Measurements from ENCODE around the gene SULT1C2. TPM values are rescaled to one million over a fixed set of nuclear protein-coding genes. Genes with fewer than 3 reads are reported as not detected.
"Not testable (repeated sequence)": the region's sequence is repeated elsewhere in the genome, so short reads cannot be mapped to it uniquely, and the experiment has no call there.

Gene SULT1C2
- total RNA-seq, 1 donor, result not detected

DNA sequence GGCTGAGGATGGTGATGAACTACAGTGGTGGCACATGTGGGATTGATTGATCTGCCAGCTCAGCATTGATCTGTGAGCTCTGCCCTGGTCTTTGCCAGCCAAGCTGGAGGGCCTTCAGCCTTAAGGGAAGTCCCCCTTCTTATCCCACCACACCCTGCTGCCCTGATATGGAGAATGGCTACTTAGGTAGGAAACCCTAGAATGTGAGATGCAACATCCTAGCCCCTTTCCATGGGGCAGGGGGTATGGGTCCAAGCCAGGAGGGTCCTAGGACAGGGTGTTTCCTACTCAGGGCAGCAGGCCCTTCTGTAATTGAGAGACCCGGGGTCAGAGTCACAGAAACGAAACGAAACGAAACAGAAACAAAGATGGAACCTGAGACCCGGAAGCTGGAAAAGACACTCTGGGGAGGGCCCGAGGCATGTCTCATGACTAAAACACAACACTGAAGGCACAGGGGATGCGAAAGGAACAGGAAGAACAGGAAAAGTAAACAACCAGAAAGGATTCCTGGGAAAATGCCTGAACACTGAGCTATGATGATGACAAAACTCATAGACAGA lies 16.9 kb upstream of the SULT1C2 start:
- H3K4me3 ChIP-seq (ENCODE audit: low read length), result no peak overlapping the region
- no peaks in the 10 kb centered on the region for H3K4me1 ChIP-seq (ENCODE audit: insufficient read depth, low read length)
- H3K9me3 ChIP-seq (ENCODE audit: low read depth, low read length), result no peaks in the 10 kb centered on the region
- H3K27me3 ChIP-seq (ENCODE audit: insufficient read depth, low read length), result no peaks in the 10 kb centered on the region

GRCh38 chr2:108278631-108279030 lies 10.1 kb upstream of the SULT1C2 start:
- Histone ChIP-seq H3K4me3 (ENCODE audit: low read length) (no peak overlapping the region), H3K27me3 (ENCODE audit: insufficient read depth, low read length) (no peaks in the 10 kb centered on the region), H3K9me3 (ENCODE audit: low read depth, low read length) (no peaks in the 10 kb centered on the region), H3K4me1 (ENCODE audit: insufficient read depth, low read length) (no peaks in the 10 kb centered on the region)

GRCh38 chr2:108279468-108279867 lies 9.2 kb upstream of the SULT1C2 start:
- no peak overlapping the region for H3K4me3 ChIP-seq (ENCODE audit: low read length)
- no peaks in the 10 kb centered on the region for H3K27me3 ChIP-seq (ENCODE audit: insufficient read depth, low read length)
- no peaks in the 10 kb centered on the region for H3K4me1 ChIP-seq (ENCODE audit: insufficient read depth, low read length)
- H3K9me3 ChIP-seq (ENCODE audit: low read depth, low read length), result no peaks in the 10 kb centered on the region

- H3K9me3 ChIP-seq (ENCODE audit: low read depth, low read length), result no peaks in the 10 kb centered on the region
- no peaks in the 10 kb centered on the region for H3K27me3 ChIP-seq (ENCODE audit: insufficient read depth, low read length)
- H3K4me1 ChIP-seq (ENCODE audit: insufficient read depth, low read length), result no peaks in the 10 kb centered on the region
- H3K4me3 ChIP-seq (ENCODE audit: low read length), result no peak overlapping the region
Measured at GRCh38 chr2:108280466-108280865, 8.2 kb upstream of the SULT1C2 start.

- not testable (repeated sequence) for H3K9me3 ChIP-seq (ENCODE audit: low read depth, low read length); H3K4me1 ChIP-seq (ENCODE audit: insufficient read depth, low read length); H3K4me3 ChIP-seq (ENCODE audit: low read length); H3K27me3 ChIP-seq (ENCODE audit: insufficient read depth, low read length)
Measured at GRCh38 chr2:108284566-108284965, 4.1 kb upstream of the SULT1C2 start.

- Histone ChIP-seq H3K4me1 (ENCODE audit: insufficient read depth, low read length) (no peaks in the 10 kb centered on the region), H3K9me3 (ENCODE audit: low read depth, low read length) (no peaks in the 10 kb centered on the region), H3K4me3 (ENCODE audit: low read length) (no peak overlapping the region), H3K27me3 (ENCODE audit: insufficient read depth, low read length) (no peaks in the 10 kb centered on the region)
Measured at GRCh38 chr2:108285616-108286015, 3.1 kb upstream of the SULT1C2 start.

GRCh38 chr2:108287169-108287568 lies 1.5 kb upstream of the SULT1C2 start:
- Histone ChIP-seq H3K4me3 (ENCODE audit: low read length) (no peak overlapping the region), H3K4me1 (ENCODE audit: insufficient read depth, low read length) (no peaks in the 10 kb centered on the region), H3K9me3 (ENCODE audit: low read depth, low read length) (no peaks in the 10 kb centered on the region), H3K27me3 (ENCODE audit: insufficient read depth, low read length) (no peaks in the 10 kb centered on the region)

- H3K9me3 ChIP-seq (ENCODE audit: low read depth, low read length), result no peaks in the 10 kb centered on the region
- H3K4me1 ChIP-seq (ENCODE audit: insufficient read depth, low read length), result no peaks in the 10 kb centered on the region
- H3K4me3 ChIP-seq (ENCODE audit: low read length), result no peak overlapping the region
- no peaks in the 10 kb centered on the region for H3K27me3 ChIP-seq (ENCODE audit: insufficient read depth, low read length)
Measured at GRCh38 chr2:108293850-108294249, 5.2 kb downstream of the SULT1C2 start.

- no peaks in the 10 kb centered on the region for H3K4me1 ChIP-seq (ENCODE audit: insufficient read depth, low read length)
- no peaks in the 10 kb centered on the region for H3K27me3 ChIP-seq (ENCODE audit: insufficient read depth, low read length)
- no peak overlapping the region for H3K4me3 ChIP-seq (ENCODE audit: low read length)
- no peaks in the 10 kb centered on the region for H3K9me3 ChIP-seq (ENCODE audit: low read depth, low read length)
Measured at GRCh38 chr2:108297436-108298141, 8.9 kb downstream of the SULT1C2 start.

DNA sequence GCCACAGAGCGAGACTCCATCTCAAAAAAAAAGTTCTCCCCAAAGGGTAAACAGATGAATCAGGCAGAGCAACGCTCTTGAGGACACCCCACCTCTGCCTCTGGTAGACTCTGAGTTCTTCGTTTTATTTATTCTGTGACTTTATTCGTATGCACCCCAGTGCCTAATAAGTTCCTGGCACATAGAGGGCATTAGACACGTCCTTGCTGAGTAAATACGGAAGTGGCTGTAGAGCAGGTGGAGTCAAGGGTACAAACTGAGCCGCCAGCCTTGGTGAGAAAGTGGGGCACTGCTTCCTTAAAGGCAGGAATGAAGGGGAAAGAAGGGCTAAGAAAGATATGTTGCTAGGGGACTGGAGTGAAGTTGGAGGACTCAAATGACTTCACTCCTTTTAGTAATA lies 12.9 kb downstream of the SULT1C2 start:
- no peaks in the 10 kb centered on the region for H3K4me1 ChIP-seq (ENCODE audit: insufficient read depth, low read length)
- H3K27me3 ChIP-seq (ENCODE audit: insufficient read depth, low read length), result no peaks in the 10 kb centered on the region
- no peak overlapping the region for H3K4me3 ChIP-seq (ENCODE audit: low read length)
- H3K9me3 ChIP-seq (ENCODE audit: low read depth, low read length), result no peaks in the 10 kb centered on the region

GRCh38 chr2:108304975-108305374 lies 16.3 kb downstream of the SULT1C2 start:
- Histone ChIP-seq H3K27me3 (ENCODE audit: insufficient read depth, low read length) (no peaks in the 10 kb centered on the region), H3K9me3 (ENCODE audit: low read depth, low read length) (no peaks in the 10 kb centered on the region), H3K4me3 (ENCODE audit: low read length) (no peak overlapping the region), H3K4me1 (ENCODE audit: insufficient read depth, low read length) (no peaks in the 10 kb centered on the region)

- Histone ChIP-seq H3K4me1 (ENCODE audit: insufficient read depth, low read length) (no peaks in the 10 kb centered on the region), H3K9me3 (ENCODE audit: low read depth, low read length) (no peaks in the 10 kb centered on the region), H3K27me3 (ENCODE audit: insufficient read depth, low read length) (no peaks in the 10 kb centered on the region), H3K4me3 (ENCODE audit: low read length) (no peak overlapping the region)
Measured at GRCh38 chr2:108305901-108306300, 17.2 kb downstream of the SULT1C2 start.

GRCh38 chr2:108309903-108310302 lies 21.2 kb downstream of the SULT1C2 start:
- H3K27me3 ChIP-seq (ENCODE audit: insufficient read depth, low read length), result no peaks in the 10 kb centered on the region
- no peaks in the 10 kb centered on the region for H3K9me3 ChIP-seq (ENCODE audit: low read depth, low read length)
- no peaks in the 10 kb centered on the region for H3K4me1 ChIP-seq (ENCODE audit: insufficient read depth, low read length)
- H3K4me3 ChIP-seq (ENCODE audit: low read length), result no peak overlapping the region

- Histone ChIP-seq H3K9me3 (ENCODE audit: low read depth, low read length) (no peaks in the 10 kb centered on the region), H3K4me1 (ENCODE audit: insufficient read depth, low read length) (no peaks in the 10 kb centered on the region), H3K4me3 (ENCODE audit: low read length) (no peak overlapping the region), H3K27me3 (ENCODE audit: insufficient read depth, low read length) (no peaks in the 10 kb centered on the region)
Measured at GRCh38 chr2:108314586-108315296, 26.0 kb downstream of the SULT1C2 start.

DNA sequence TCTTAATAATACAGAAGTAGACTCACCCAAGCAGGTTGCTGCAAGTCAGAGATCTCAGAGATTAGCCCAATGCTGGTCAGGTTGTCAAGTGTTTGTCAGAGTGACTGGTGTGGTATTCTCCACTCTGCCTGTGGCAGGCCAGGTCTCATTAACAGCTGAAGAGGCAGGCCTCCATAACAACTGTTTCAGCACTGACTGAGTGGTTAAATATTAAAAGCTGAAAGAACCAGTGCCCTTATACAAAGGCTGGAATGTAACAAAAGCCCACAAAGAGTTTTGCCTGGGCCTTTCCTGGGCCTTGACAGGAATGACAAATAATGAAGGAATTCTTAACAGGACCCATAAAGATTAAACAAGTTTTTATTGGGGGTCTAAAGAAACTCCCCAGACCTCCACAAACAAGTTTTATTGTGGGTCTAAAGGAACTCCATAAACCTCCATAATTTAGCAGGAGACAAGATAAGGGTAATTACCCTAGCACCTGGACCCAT lies 26.8 kb downstream of the SULT1C2 start:
- H3K4me1 ChIP-seq (ENCODE audit: insufficient read depth, low read length), result no peaks in the 10 kb centered on the region
- no peaks in the 10 kb centered on the region for H3K9me3 ChIP-seq (ENCODE audit: low read depth, low read length)
- H3K27me3 ChIP-seq (ENCODE audit: insufficient read depth, low read length), result no peaks in the 10 kb centered on the region
- no peak overlapping the region for H3K4me3 ChIP-seq (ENCODE audit: low read length)
